ENCODE measurements around the gene CCDC12.

Gene CCDC12

DNA sequence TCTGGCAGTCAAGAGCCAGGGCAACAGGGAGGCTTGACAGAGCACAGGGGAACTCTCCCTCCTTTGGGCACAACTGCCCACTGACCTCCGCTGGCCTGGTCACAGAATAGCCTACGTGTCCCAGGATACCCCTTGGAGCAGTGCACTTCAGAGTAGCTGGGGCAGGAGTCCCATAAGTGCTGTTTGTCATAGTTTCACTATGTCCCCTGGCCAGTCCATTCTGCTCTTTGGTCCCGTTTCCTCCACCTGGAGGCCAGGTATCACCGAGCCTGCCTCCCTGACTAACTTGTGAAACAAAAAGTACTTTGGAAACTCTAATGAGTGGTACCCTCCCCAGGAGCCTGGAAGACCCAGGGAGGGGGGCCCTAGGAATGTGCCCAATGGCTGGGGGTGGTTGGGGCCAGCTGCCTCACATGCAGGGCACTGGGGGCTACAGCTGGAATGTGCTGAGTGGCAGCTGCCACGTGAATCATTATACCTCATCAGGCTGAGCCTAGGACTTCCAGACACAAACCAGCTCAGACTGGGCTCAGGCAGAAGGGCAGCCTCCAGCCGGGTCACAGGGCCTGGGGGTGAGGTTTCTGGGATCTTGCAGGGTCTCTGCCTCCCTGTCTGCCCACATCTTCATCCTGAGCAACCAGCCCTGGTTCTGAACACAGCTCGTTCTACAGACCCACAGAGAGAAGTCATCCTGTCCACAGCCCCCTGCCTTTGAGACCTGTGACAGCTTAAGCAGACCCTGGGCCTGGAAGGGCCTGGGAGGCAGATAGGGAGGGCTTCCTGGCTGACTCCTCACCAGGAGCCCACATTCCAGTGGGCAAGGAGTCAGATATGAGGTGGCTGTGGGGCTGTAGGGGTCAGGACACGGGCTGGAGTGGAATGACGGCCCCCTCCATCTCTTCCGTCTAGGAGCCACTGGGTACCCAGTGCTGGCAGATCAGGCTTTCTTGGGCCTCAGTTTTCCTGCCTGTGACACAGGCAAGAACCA, 99.9 kb downstream of the CCDC12 start:
- no peak for TF ChIP-seq CTCF (IDR thresholded peaks at IDR 0.05; ENCODE audit: low read depth, low read length, missing control alignments)
- no peak overlapping the region for H3K4me3 ChIP-seq (replicated peaks; ENCODE audit: low read depth, low read length)
- DNase-seq (ENCODE audit: extremely low read depth, low read depth): no peak

DNA sequence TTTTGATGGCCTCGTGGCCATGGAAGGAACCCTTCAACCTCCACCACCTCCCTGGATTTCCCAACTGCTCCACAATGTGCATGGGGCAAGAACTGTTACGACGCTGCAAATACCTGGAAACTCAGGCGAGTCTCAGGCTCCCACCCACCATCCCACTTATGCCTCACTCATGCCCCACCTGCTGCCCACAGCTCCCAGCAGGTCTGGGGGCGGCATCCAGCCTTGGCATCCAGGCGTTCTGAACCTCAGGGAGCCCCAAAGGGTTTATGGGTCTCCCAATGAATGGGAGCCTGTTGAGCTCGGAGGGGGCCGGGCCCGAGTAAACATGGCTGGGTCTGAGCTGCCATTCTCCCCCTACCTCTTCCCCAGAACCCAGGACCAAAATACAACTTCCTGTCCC, 101.0 kb downstream of the CCDC12 start:
- no peak for DNase-seq (ENCODE audit: extremely low read depth, low read depth)
- no peak overlapping the region for H3K4me3 ChIP-seq (replicated peaks; ENCODE audit: low read depth, low read length)
- no peak for TF ChIP-seq CTCF (IDR thresholded peaks at IDR 0.05; ENCODE audit: low read depth, low read length, missing control alignments)

DNA sequence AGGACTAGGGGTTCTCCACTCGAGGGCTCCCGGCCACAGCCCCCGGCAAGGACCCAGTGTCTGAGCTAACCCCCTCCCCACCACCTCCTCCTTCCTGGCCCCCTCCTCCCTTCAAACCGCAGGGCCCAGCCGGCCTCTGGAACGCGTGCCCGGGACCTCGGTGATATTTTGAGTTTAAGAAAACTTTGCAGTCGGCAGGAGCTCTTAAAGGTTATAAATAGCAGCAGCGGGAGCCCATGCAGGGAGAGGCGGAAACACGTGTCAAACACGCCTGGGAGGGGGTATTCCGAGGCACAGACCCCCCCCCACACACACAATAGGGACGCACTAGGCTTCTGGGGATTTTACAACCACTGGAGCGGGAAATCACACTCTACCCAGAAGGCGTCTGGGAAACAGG, 102.1 kb downstream of the CCDC12 start:
- no peak for TF ChIP-seq CTCF (IDR thresholded peaks at IDR 0.05; ENCODE audit: low read depth, low read length, missing control alignments)
- H3K4me3 ChIP-seq (replicated peaks; ENCODE audit: low read depth, low read length): no peak overlapping the region
- no peak for DNase-seq (ENCODE audit: extremely low read depth, low read depth)

- no peak overlapping the region for H3K4me3 ChIP-seq (replicated peaks; ENCODE audit: low read depth, low read length)
- TF ChIP-seq CTCF (IDR thresholded peaks at IDR 0.05; ENCODE audit: low read depth, low read length, missing control alignments): no peak
These were observed 103.0 kb downstream of the CCDC12 start for GRCh38 chr3:46873521-46873920.

More at GRCh38 chr3:46873521-46873920, 103.0 kb downstream of the CCDC12 start:
- no peak for DNase-seq (ENCODE audit: extremely low read depth, low read depth)
